ENCODE measurements around the gene SEZ6L2.
A peak's percentile ranks its signal among the peaks of the same experiment; 100 is the strongest.

- TF ChIP-seq, protein P1, sequence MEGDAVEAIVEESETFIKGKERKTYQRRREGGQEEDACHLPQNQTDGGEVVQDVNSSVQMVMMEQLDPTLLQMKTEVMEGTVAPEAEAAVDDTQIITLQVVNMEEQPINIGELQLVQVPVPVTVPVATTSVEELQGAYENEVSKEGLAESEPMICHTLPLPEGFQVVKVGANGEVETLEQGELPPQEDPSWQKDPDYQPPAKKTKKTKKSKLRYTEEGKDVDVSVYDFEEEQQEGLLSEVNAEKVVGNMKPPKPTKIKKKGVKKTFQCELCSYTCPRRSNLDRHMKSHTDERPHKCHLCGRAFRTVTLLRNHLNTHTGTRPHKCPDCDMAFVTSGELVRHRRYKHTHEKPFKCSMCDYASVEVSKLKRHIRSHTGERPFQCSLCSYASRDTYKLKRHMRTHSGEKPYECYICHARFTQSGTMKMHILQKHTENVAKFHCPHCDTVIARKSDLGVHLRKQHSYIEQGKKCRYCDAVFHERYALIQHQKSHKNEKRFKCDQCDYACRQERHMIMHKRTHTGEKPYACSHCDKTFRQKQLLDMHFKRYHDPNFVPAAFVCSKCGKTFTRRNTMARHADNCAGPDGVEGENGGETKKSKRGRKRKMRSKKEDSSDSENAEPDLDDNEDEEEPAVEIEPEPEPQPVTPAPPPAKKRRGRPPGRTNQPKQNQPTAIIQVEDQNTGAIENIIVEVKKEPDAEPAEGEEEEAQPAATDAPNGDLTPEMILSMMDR (IDR thresholded peaks at IDR 0.05), result no peak
- TF ChIP-seq POLR2AphosphoS5 (IDR thresholded peaks at IDR 0.05; ENCODE audit: low read depth, low read length), result 0 out of 2 replicates have a peak, but pooled peaks have one; percentile 30
- TF ChIP-seq, protein P2, sequence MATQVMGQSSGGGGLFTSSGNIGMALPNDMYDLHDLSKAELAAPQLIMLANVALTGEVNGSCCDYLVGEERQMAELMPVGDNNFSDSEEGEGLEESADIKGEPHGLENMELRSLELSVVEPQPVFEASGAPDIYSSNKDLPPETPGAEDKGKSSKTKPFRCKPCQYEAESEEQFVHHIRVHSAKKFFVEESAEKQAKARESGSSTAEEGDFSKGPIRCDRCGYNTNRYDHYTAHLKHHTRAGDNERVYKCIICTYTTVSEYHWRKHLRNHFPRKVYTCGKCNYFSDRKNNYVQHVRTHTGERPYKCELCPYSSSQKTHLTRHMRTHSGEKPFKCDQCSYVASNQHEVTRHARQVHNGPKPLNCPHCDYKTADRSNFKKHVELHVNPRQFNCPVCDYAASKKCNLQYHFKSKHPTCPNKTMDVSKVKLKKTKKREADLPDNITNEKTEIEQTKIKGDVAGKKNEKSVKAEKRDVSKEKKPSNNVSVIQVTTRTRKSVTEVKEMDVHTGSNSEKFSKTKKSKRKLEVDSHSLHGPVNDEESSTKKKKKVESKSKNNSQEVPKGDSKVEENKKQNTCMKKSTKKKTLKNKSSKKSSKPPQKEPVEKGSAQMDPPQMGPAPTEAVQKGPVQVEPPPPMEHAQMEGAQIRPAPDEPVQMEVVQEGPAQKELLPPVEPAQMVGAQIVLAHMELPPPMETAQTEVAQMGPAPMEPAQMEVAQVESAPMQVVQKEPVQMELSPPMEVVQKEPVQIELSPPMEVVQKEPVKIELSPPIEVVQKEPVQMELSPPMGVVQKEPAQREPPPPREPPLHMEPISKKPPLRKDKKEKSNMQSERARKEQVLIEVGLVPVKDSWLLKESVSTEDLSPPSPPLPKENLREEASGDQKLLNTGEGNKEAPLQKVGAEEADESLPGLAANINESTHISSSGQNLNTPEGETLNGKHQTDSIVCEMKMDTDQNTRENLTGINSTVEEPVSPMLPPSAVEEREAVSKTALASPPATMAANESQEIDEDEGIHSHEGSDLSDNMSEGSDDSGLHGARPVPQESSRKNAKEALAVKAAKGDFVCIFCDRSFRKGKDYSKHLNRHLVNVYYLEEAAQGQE (IDR thresholded peaks at IDR 0.05; ENCODE audit: insufficient read depth in 1 of 2, low read depth in 2 of 2, low read length in 1 of 2), result no peak
Observed at GRCh38 chr16:29898804-29899515, 390 bp downstream of the SEZ6L2 start.
